ENCODE data around the gene RFLNA. TPM values are rescaled to one million over a fixed set of nuclear protein-coding genes. Genes with fewer than 3 reads are reported as not detected.

The RFLNA gene
- total and polyA plus RNA-seq, 2 of the 4 experiments (the other 2 are of a cell fraction) = not detected

DNA sequence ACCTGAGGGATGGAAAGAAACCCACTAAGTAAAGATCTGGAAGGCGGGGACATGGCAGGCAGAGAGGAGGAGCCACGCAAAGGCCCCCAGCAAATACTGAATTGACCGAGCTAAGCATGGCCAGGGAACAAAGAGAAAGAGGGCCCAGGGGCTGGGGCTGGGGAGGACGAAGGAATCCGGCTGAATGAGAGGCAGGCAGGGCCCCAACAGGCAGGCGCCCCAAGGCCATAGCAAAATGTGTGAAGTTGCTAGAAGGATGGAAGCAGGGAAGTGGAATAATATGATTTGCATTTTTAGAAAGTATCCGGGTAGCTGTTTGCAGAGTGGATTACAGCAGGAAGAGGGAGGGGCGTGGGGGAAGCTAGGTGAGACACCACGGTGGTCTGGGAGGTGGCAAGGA is 49.1 kb downstream of the RFLNA start:
- Histone ChIP-seq H2AK5ac (ENCODE audit: low read depth, low read length) (no peak overlapping the region), H3K79me1 (ENCODE audit: low read depth in 1 of 2, low read length in 2 of 2) (peaks cover 47 to 56% of the 10 kb centered on the region in 2 experiments), H3K18ac (ENCODE audit: low read depth, low read length) (no peak overlapping the region), H3K56ac (ENCODE audit: extremely low read depth, insufficient read depth, low read length) (no peak overlapping the region), H2BK5ac (ENCODE audit: low read depth, low read length, poor library complexity, severe bottlenecking) (no peak overlapping the region), H2AFZ (replicated peaks; ENCODE audit: low read length, poor library complexity) (no peak overlapping the region), H4K8ac (ENCODE audit: low read depth in 2 of 2, low read length in 2 of 2) (no peak overlapping the region), H3K4me1 (ENCODE audit: control insufficient read depth, insufficient read depth, low read length) (no peaks in the 10 kb centered on the region), H3K36me3 (ENCODE audit: control insufficient read depth, insufficient read depth, low read length) (peaks cover 82% of the 10 kb centered on the region), H2BK120ac (ENCODE audit: low read depth, low read length) (no peak overlapping the region), H3K4me2 (ENCODE audit: low read depth, low read length) (no peak overlapping the region), H3K9me3 (ENCODE audit: control insufficient read depth, insufficient read depth, low read length) (no peaks in the 10 kb centered on the region), H3K4me3 (ENCODE audit: insufficient read depth, low read depth, low read length) (no peak overlapping the region), H3K27me3 (ENCODE audit: control insufficient read depth, insufficient read depth, low read length) (no peaks in the 10 kb centered on the region), H2BK15ac (ENCODE audit: low read depth, low read length) (no peak overlapping the region), H2AK9ac (replicated peaks; ENCODE audit: low read depth, low read length, poor library complexity) (no peak overlapping the region), H3K9ac (ENCODE audit: low read depth, low read length) (no peak overlapping the region), H4K20me1 (ENCODE audit: insufficient read depth, low read length) (peaks cover 17% of the 10 kb centered on the region; the same call in 1 of the 2 replicates), H3K14ac (replicated peaks; ENCODE audit: low read depth, low read length) (no peak overlapping the region), H2BK20ac (ENCODE audit: low read depth, low read length) (no peak overlapping the region), H3K4ac (ENCODE audit: low read depth, low read length) (no peak overlapping the region), H3K23ac (ENCODE audit: low read depth, low read length) (no peak overlapping the region), H4K91ac (ENCODE audit: insufficient read depth, low read depth, low read length) (no peak overlapping the region), H4K5ac (ENCODE audit: low read depth, low read length) (no peak overlapping the region), H3K9me1 (ENCODE audit: insufficient read depth, low read length) (peaks cover 2% of the 10 kb centered on the region; the same call in 1 of the 2 replicates), H3K27ac (ENCODE audit: insufficient read depth, low read length) (no peak overlapping the region)
- in situ Hi-C loops (cut with MboI; ENCODE audit: low sequenced_read_pairs) (no loop called here), dilution Hi-C loops (cut with HindIII; ENCODE audit: low sequenced_read_pairs, unreplicated experiment) (no loop called here), intact Hi-C loops (cut with micrococcal nuclease) (no loop called here)
- 94% methylated on average over 6 of the region's 9 CpGs; no CpG with 5 or more reads in 1 of the 2 experiments for WGBS, 2 experiments (ENCODE audit: extremely low coverage in 2 of 2, insufficient read length in 1 of 2)
- ATAC-seq (ENCODE audit: low read depth) = no peak
- ChIA-PET POLR2A (ENCODE audit: unreplicated experiment) (no interaction called here), CTCF (no interaction called here)
- TF ChIP-seq RCOR1 (IDR thresholded peaks at IDR 0.05; ENCODE audit: insufficient replicate concordance, low read length) (no peak), MAFK (IDR thresholded peaks at IDR 0.05; ENCODE audit: low read depth, low read length) (no peak), RFX5 (IDR thresholded peaks at IDR 0.05; ENCODE audit: low read depth, low read length) (no peak)
- TF ChIP-seq, protein P1, sequence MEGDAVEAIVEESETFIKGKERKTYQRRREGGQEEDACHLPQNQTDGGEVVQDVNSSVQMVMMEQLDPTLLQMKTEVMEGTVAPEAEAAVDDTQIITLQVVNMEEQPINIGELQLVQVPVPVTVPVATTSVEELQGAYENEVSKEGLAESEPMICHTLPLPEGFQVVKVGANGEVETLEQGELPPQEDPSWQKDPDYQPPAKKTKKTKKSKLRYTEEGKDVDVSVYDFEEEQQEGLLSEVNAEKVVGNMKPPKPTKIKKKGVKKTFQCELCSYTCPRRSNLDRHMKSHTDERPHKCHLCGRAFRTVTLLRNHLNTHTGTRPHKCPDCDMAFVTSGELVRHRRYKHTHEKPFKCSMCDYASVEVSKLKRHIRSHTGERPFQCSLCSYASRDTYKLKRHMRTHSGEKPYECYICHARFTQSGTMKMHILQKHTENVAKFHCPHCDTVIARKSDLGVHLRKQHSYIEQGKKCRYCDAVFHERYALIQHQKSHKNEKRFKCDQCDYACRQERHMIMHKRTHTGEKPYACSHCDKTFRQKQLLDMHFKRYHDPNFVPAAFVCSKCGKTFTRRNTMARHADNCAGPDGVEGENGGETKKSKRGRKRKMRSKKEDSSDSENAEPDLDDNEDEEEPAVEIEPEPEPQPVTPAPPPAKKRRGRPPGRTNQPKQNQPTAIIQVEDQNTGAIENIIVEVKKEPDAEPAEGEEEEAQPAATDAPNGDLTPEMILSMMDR (conservative IDR thresholded peaks at IDR 0.05; ENCODE audit: low read depth, low read length) = no peak
- DNase-seq = no peak
- BruUV-seq (replicated peaks) = no TSS peak

Measured in IMR-90 (cell line).